Small intestine (tissue), 7 donors: Measurements from ENCODE around the gene RTKN2. TPM values are rescaled to one million over a fixed set of nuclear protein-coding genes. Genes with fewer than 3 reads are reported as not detected.
"Not testable (repeated sequence)": the region's sequence is repeated elsewhere in the genome, so short reads cannot be mapped to it uniquely, and the experiment has no call there.

Source experiments
- DNase-seq, 2 donors: peaks; one replicate each; pipeline versions ENCODE4 v3.0.0 to v3.0.0-alpha.2; 2013
- FAIRE-seq: peaks from 2 replicates; lab custom pipeline; 2012; peaks lifted over from hg19 to GRCh38; lab: Jason Lieb, UNC
- H3K27ac ChIP-seq, 3 donors: one replicate each; pipeline ENCODE4 v1.5.1; 2013; ENCODE audit warnings: low read length in 2 of 3, mild to moderate bottlenecking in 2 of 3, control low read depth in 1 of 3, inconsistent platforms in 1 of 3, low read depth in 1 of 3, moderate library complexity in 1 of 3
- H3K27me3 ChIP-seq, 3 donors: one replicate each; pipeline ENCODE4 v1.6.1; 2013; ENCODE audit warnings: low read length in 3 of 3, inconsistent platforms in 1 of 3; ENCODE audit not compliant: control insufficient read depth in 3 of 3, insufficient read depth in 3 of 3
- H3K36me3 ChIP-seq, 3 donors: one replicate each; pipeline ENCODE4 v1.6.1; 2013; ENCODE audit warnings: low read length in 3 of 3, inconsistent platforms in 1 of 3, low read depth in 1 of 3, mild to moderate bottlenecking in 1 of 3, moderate library complexity in 1 of 3; ENCODE audit not compliant: control insufficient read depth in 3 of 3, insufficient read depth in 2 of 3
- H3K4me1 ChIP-seq, 3 donors: one replicate each; pipeline ENCODE4 v1.6.1; 2013; ENCODE audit warnings: low read length in 2 of 3, inconsistent platforms in 1 of 3, low read depth in 1 of 3, mild to moderate bottlenecking in 1 of 3, moderate library complexity in 1 of 3; ENCODE audit not compliant: control insufficient read depth in 3 of 3, insufficient read depth in 2 of 3
- H3K4me3 ChIP-seq, 3 donors: one replicate each; pipeline ENCODE4 v1.5.1; 2013; ENCODE audit warnings: low read length in 3 of 3, control low read depth in 1 of 3, inconsistent platforms in 1 of 3, low read depth in 1 of 3, mild to moderate bottlenecking in 1 of 3, moderate library complexity in 1 of 3
- H3K9me3 ChIP-seq, 2 donors: one replicate each; pipeline ENCODE4 v1.6.1; 2013; ENCODE audit warnings: low read depth in 1 of 2, low read length in 1 of 2; ENCODE audit not compliant: control insufficient read depth in 2 of 2, insufficient read depth in 1 of 2
- WGBS, 3 donors: extraction: QIAGEN DNeasy Blood & Tissue Kit; methylation state at CpG; one replicate each; pipeline ENCODE4 v1.1.7; 2013; 5-methylcytosine and 5-hydroxymethylcytosine counted together
- polyA plus RNA-seq, 4 donors: library from polyadenylated mRNA; stranded (reverse) in 3 of 4; unstranded in 1 of 4; fragments of 200-250 nt in 3 of 4; fragments of 120-200 nt in 1 of 4; gene quantifications; one replicate each; pipeline versions ENCODE4 v1.2.1 to v1.2.3, GENCODE V29; 2013
- donor health status: healthy with polysubstance abuse.
- donor health status: control.
- donor health status: control.
- donor health status: Bipolar disorder and iron deficiency.
- donor health status: healthy.

The RTKN2 gene
- polyA plus RNA-seq, 4 donors = 0.81 to 6.2 (median 1.7) TPM

DNA sequence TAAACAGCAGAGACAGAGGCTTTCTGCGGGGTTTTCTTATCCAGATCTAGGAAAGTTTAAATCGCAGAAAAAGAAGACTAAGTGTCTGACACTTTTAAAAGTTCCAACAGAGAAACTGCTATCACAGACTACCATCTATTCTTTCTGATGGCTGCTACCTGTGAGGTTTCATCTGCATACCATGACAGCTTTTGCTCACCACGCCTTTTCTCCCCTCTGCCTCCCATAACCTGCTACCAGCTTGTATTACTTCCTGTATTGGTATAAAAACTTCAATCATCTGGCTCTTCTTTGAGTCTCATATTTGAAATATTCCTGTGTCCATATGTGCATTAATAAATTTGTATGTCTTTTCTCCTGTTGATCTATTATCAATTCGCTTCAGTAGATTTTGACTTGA is 34.1 kb upstream of the RTKN2 start:
- H3K4me3 ChIP-seq = no peak overlapping the region
- no peaks in the 10 kb centered on the region for H3K9me3 ChIP-seq
- no peaks in the 10 kb centered on the region for H3K4me1 ChIP-seq
- WGBS, 3 donors = 73 to 85% (median 83%) methylated on average over 4 of the region's 4 CpGs
- no peaks in the 10 kb centered on the region for H3K36me3 ChIP-seq
- H3K27me3 ChIP-seq = no peaks in the 10 kb centered on the region
- no peak overlapping the region for H3K27ac ChIP-seq
- DNase-seq (no peak), FAIRE-seq (no peak)

DNA sequence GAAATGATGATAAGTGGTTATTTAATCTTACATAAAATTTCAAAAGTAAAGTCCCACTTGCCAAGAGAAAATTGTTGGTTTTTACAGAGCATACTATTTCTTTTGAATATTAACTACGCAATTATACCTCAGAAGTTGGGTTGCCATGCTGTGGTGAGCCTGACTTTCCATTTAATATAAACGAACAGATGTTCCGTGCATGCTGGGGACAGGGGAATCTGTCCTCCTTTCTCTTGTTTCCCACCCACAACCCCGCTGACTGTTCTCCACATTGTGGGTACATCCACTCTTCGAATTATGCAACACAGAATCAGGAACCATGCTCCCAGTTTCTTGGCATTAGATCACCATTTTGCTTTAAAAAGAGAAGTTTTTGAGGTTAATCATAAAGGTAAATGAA is 29.2 kb upstream of the RTKN2 start:
- Histone ChIP-seq H3K27ac (no peak overlapping the region), H3K9me3 (no peaks in the 10 kb centered on the region), H3K4me1 (no peaks in the 10 kb centered on the region), H3K36me3 (no peaks in the 10 kb centered on the region), H3K4me3 (no peak overlapping the region), H3K27me3 (peaks cover 0 to 4% (median 0%) of the 10 kb centered on the region in 3 donors)
- FAIRE-seq (no peak), DNase-seq (no peak)
- WGBS, 3 donors = 60 to 70% (median 70%) methylated on average over 5 of the region's 5 CpGs

DNA sequence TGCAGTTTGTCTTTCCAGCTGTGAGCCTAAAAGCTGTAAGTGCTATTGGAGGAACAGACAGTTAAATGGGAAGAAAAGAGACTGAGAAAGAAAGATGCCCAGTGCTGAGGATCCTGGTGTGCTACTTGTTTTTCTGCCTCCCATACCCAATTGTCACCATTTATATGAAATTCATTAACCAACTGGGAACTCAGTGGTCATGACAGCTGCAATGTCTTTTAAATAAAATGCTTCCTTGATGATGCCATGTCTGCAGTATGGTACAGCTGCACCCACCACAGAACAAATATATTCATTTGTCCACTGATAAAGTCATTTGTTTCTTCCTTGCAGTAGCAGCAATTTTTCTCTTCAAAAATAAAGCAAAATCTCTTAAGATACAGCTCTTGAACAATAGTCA is 15.6 kb upstream of the RTKN2 start:
- no peak overlapping the region for H3K4me3 ChIP-seq
- no peaks in the 10 kb centered on the region for H3K36me3 ChIP-seq
- no peaks in the 10 kb centered on the region for H3K4me1 ChIP-seq
- FAIRE-seq (no peak), DNase-seq (no peak)
- no peaks in the 10 kb centered on the region for H3K9me3 ChIP-seq
- H3K27me3 ChIP-seq = no peaks in the 10 kb centered on the region
- H3K27ac ChIP-seq = no peak overlapping the region

DNA sequence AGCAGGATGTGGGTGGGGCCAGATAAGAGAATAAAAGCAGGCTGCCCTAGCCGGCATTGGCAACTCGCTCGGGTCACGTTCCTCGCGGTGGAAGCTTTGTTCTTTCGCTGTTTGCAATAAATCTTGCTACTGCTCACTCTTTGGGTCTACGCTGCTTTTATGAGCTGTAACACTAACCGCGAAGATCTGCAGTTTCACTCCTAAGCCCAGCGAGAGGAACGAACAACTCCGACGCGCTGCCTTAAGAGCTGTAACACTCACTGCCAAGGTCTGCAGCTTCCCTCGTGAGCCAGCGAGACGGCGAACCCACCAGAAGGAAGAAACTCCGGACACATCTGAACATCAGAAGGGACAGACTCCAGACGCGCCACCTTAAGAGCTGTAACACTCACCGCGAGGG is 12.7 kb upstream of the RTKN2 start:
- H3K27me3 ChIP-seq, FAIRE-seq, H3K27ac ChIP-seq, H3K4me3 ChIP-seq, H3K36me3 ChIP-seq, H3K9me3 ChIP-seq, DNase-seq, H3K4me1 ChIP-seq: not testable (repeated sequence)
- WGBS, 3 donors = 95 to 96% (median 95%) methylated on average over 24 of the region's 24 CpGs

DNA sequence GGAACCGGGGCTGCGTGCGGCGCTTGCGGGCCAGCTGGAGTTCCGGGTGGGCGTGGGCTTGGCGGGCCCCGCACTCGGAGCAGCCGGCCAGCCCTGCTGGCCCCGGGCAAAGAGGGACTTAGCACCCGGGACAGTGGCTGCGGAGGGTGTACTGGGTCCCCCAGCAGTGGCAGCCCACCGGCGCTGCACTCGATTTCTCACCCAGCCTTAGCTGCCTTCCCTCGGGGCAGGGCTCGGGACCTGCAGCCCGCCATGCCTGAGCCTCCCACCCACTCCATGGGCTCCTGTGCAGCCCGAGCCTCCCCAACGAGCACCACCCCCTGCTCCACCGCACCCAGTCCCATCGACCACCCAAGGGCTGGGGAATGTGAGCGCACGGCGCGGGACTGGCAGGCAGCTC is 11.7 kb upstream of the RTKN2 start:
- H3K4me3 ChIP-seq, FAIRE-seq, H3K27ac ChIP-seq, H3K27me3 ChIP-seq, H3K36me3 ChIP-seq, H3K4me1 ChIP-seq, H3K9me3 ChIP-seq, DNase-seq: not testable (repeated sequence)
- 93 to 96% (median 94%) methylated on average over 17 to 28 of the region's 28 CpGs for WGBS, 3 donors

DNA sequence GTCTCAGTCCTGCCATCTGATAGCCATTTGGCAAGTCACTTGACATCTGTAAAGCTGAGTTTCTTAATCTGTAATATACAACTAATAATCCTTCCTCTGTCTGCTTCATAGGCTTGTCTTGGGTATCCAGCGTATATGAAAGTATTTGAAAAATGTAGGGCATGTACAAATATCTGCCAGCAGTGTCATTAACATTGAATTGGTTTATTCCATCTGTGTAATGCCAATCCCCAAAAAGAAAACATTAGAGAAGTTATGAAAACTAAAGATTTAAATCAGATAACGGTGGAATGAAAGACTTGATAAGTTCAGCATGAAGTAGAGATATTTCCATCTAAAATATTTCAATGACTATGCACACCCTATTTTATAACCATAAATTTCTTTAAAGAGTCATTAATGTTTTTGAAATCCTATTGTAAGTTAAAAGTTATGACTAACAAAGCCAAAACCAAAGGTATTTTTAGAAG is 9.8 kb upstream of the RTKN2 start:
- Histone ChIP-seq H3K4me1 (no peaks in the 10 kb centered on the region), H3K36me3 (no peaks in the 10 kb centered on the region), H3K27ac (no peak overlapping the region), H3K9me3 (no peaks in the 10 kb centered on the region), H3K4me3 (no peak overlapping the region), H3K27me3 (no peaks in the 10 kb centered on the region)
- no peak for FAIRE-seq
- WGBS, 3 donors = 62 to 67% (median 63%) methylated on average over 2 of the region's 2 CpGs
- DNase-seq = no peak

DNA sequence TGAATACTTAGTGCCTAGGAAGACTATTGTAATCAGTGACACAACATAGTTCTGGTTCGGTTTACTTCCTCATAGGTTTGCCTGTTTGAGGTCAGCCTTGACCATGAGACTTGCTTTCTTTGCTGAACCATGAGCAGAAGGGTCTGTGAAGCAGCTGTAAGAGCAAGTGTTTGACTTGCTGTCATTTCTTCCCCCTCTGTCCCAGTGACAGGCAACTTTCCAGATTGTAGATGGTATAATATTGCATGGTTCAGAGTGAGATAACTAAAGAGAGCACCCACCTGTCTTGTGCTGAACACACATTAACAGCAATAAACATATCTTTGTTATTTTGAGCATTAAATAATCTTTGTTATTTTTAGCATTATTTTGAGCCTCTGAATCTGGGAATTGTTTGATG is 9.3 kb upstream of the RTKN2 start:
- no peaks in the 10 kb centered on the region for H3K36me3 ChIP-seq
- DNase-seq = no peak
- H3K9me3 ChIP-seq = no peaks in the 10 kb centered on the region
- FAIRE-seq = no peak
- H3K27ac ChIP-seq = no peak overlapping the region
- 55 to 80% (median 70%) methylated on average over 1 of the region's 1 CpG for WGBS, 3 donors
- no peak overlapping the region for H3K4me3 ChIP-seq
- H3K4me1 ChIP-seq = no peaks in the 10 kb centered on the region
- no peaks in the 10 kb centered on the region for H3K27me3 ChIP-seq

DNA sequence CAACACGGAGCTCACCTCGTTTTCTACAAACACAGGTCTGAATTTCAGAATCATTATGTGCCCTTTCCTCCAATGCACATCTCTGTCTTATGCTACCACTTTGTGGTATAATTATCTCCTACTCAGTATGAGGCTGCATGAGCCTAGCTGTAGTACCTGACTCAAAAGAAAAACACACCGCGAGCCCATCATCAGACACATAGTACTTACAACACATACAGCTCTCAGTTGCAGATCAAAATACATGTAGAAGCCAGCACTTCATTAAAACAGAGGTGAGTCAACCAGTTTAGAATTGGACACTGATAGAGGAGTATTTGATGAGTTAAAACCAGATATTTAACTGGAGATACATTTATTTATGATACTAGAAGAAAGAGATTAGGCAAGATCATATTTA is 1.4 kb upstream of the RTKN2 start:
- Histone ChIP-seq H3K4me1 (peaks cover 0 to 5% (median 4%) of the 10 kb centered on the region in 3 donors), H3K9me3 (no peaks in the 10 kb centered on the region), H3K27me3 (no peaks in the 10 kb centered on the region), H3K36me3 (no peaks in the 10 kb centered on the region), H3K27ac (no peak overlapping the region), H3K4me3 (no peak overlapping the region)
- WGBS, 3 donors = 79 to 88% (median 80%) methylated on average over 4 of the region's 4 CpGs
- FAIRE-seq (no peak), DNase-seq (no peak)

DNA sequence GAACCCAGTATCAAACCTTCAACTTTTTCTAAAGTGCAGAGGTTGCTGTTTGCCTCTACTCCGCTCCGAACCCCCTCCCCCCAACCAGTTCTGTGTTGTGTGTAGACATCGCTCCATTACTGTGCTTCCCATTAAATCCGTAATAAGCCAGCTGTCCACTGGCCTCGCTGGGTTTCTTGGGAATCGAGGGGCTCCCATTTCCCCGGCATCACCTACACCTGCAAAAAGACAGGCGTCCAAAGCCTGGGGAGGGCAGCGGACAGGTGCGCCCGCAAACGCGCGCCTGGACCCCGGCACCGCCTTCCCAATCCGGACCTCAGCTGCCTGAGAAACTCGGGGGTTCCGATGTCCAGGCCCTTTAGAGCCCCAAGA is 631 bp downstream of the RTKN2 start:
- FAIRE-seq (no peak), DNase-seq (peak in 1 of 2 donors; percentile 5)

More for the DNA sequence above, 631 bp downstream of the RTKN2 start:
- H3K27me3 ChIP-seq = no peaks in the 10 kb centered on the region
- peak overlapping the region; percentile 59 to 89 (median 65) for H3K4me3 ChIP-seq
- 2 to 11% (median 2%) methylated on average over 19 of the region's 19 CpGs for WGBS, 3 donors
- H3K4me1 ChIP-seq = peaks cover 0 to 7% (median 5%) of the 10 kb centered on the region in 3 donors
- no peaks in the 10 kb centered on the region for H3K9me3 ChIP-seq
- peak overlapping the region in 1 of 3 donors; percentile 82 for H3K27ac ChIP-seq
- H3K36me3 ChIP-seq = no peaks in the 10 kb centered on the region
